Measurements from ENCODE around the gene ST14.
"Not testable (repeated sequence)": the region's sequence is repeated elsewhere in the genome, so short reads cannot be mapped to it uniquely, and the experiment has no call there.

ST14 gene

GRCh38 chr11:130165601-130166456 lies 6.2 kb downstream of the ST14 start:
- DNase-seq, result no peak

- DNase-seq, result no peak
Measured at GRCh38 chr11:130166457-130166784, 6.8 kb downstream of the ST14 start.

GRCh38 chr11:130167146-130167545 lies 7.6 kb downstream of the ST14 start:
- DNase-seq, result no peak

- no peak for DNase-seq
Measured at GRCh38 chr11:130168105-130168504, 8.5 kb downstream of the ST14 start.

- DNase-seq, result no peak
Measured at GRCh38 chr11:130170345-130170744, 10.8 kb downstream of the ST14 start.

GRCh38 chr11:130171534-130171933 lies 12.0 kb downstream of the ST14 start:
- no peak for DNase-seq

- not testable (repeated sequence) for DNase-seq
Measured at GRCh38 chr11:130172001-130172400, 12.4 kb downstream of the ST14 start.

- no peak for DNase-seq
Measured at GRCh38 chr11:130174642-130175041, 15.1 kb downstream of the ST14 start.

GRCh38 chr11:130175898-130176297 lies 16.3 kb downstream of the ST14 start:
- DNase-seq, result no peak

GRCh38 chr11:130177782-130178181 lies 18.2 kb downstream of the ST14 start:
- DNase-seq, result no peak

GRCh38 chr11:130178441-130179339 lies 19.1 kb downstream of the ST14 start:
- no peak for DNase-seq

GRCh38 chr11:130179396-130180306 lies 20.1 kb downstream of the ST14 start:
- DNase-seq, result no peak

- no peak for DNase-seq
Measured at GRCh38 chr11:130180491-130180890, 20.9 kb downstream of the ST14 start.

- no peak for DNase-seq
Measured at GRCh38 chr11:130180896-130181294, 21.3 kb downstream of the ST14 start.

GRCh38 chr11:130181295-130182272 lies 22.0 kb downstream of the ST14 start:
- no peak for DNase-seq

GRCh38 chr11:130183878-130184610 lies 24.5 kb downstream of the ST14 start:
- DNase-seq, result no peak

GRCh38 chr11:130187096-130187495 lies 27.5 kb downstream of the ST14 start:
- DNase-seq, result no peak

GRCh38 chr11:130188047-130188446 lies 28.5 kb downstream of the ST14 start:
- no peak for DNase-seq

- DNase-seq, result no peak
Measured at GRCh38 chr11:130188585-130189347, 29.2 kb downstream of the ST14 start.
